Activated CD8-positive, alpha-beta memory T cell treated with anti-CD3 and anti-CD28 coated beads, Interleukin-2, amount 50 U/mL, for 24 hours (primary cell): ENCODE data around the gene DIO3.
"Not testable (repeated sequence)": the region's sequence is repeated elsewhere in the genome, so short reads cannot be mapped to it uniquely, and the experiment has no call there.

Source experiments
- DNase-seq: peaks from one replicate; pipeline ENCODE4 v3.0.0-alpha.2; 2020; ENCODE audit errors: extremely low read depth

Gene DIO3

DNA sequence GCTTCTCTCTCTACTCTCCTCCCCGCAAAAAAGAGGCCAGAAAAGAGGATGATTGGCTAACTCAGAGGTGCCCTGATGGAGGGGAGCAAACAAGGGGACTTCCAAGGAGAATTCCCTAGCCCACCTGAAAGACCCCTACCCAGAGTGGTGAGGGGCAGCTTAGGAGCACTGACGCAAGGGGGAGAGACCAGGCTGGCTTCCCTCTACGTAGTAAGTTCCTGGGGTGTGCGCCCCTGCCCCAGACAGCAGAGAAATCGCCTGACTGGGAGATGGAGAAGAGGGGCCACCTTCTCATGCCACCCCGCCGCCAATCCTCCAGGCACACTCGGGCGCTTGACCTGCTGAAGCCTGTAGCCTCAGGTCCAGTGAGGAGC lies 2.1 kb upstream of the DIO3 start:
- DNase-seq = no peak

DNA sequence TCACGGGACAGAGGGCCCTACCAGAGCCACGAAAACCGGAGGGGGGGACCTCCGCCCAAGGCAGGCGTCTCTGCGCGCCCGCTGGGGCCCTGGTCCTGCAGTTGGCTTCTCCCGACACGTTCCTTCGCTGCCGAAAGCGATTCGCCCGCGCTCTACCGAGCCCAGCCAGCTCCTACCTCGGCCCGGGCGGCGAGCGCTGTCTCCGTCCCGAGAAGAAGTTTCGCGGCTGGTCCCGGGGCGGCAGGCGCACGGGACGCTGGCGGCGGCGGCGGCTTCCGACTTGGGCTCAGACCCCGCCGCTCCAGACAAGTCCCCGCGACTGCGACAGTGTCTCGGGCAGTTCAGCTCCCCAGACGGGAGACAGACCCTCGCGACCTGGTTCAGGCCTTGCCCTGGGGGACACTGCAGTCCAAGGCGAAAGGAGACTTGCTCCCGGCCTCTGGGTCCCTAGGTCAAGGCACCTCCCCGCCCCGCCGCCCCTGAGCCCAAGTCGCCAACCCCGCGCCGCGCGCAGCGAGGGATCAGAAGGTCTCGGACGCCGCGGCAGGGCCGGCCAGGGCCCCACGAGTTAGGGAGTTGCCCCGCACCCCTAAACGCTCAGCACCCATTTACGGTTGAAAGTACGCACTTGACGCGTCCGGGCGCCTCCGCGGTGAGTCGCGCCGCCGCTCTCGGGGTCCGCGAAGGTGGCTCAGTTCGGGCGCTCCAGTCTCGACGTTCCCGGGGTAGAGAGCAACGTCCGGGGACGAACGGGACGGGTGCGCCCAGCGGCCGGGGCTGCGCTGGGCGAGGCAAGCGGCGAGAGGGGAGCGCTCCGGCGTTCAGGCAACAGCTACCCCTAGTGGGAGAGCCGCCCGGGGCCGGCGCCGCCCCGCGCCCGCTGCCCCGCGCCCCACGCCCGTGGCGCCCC lies 1.4 kb upstream of the DIO3 start:
- no peak for DNase-seq

DNA sequence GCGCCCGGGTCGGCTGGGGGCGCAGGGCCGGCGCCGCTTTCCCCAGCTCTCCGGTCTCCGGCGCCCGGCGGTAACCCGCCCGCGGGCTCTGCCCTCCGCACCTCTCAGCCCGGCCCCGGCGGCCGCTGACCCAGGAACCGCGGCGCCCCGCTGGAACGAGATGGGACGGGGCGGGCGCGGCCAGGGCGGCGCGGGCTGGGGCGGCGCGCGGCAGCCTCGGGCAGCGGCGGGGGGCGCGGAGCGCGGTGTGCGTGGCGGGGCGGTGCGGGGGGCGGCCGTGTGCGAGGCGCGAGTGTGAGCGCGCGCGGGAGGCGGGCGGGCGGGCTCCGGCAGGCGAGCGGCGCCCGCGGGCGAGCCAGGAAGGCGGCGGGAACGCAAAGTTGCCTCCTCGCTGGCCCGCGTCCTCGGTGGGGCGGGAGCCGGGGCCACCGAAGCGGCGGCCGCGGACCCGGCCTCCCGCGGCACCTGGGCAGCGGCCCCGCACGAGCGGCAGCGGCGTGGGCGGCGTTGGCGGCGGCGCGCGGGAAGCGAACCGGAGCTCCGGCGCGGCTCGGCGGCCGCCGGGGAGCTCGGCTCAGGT lies 671 bp upstream of the DIO3 start:
- no peak for DNase-seq

DNA sequence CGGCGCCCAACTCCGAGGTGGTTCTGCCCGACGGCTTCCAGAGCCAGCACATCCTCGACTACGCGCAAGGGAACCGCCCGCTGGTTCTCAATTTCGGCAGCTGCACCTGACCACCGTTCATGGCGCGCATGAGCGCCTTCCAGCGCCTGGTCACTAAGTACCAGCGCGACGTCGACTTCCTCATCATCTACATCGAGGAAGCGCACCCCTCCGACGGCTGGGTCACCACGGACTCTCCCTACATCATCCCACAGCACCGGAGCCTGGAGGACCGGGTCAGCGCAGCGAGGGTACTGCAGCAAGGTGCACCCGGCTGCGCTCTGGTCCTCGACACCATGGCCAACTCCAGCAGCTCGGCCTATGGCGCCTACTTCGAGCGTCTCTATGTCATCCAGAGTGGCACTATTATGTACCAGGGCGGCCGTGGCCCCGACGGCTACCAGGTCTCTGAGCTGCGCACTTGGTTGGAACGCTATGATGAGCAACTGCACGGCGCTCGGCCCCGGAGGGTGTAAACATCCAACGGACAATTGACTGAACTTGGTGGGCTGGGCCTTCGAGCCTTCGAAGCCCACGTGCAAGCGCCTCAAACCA lies 699 bp downstream of the DIO3 start:
- DNase-seq = no peak

DNA sequence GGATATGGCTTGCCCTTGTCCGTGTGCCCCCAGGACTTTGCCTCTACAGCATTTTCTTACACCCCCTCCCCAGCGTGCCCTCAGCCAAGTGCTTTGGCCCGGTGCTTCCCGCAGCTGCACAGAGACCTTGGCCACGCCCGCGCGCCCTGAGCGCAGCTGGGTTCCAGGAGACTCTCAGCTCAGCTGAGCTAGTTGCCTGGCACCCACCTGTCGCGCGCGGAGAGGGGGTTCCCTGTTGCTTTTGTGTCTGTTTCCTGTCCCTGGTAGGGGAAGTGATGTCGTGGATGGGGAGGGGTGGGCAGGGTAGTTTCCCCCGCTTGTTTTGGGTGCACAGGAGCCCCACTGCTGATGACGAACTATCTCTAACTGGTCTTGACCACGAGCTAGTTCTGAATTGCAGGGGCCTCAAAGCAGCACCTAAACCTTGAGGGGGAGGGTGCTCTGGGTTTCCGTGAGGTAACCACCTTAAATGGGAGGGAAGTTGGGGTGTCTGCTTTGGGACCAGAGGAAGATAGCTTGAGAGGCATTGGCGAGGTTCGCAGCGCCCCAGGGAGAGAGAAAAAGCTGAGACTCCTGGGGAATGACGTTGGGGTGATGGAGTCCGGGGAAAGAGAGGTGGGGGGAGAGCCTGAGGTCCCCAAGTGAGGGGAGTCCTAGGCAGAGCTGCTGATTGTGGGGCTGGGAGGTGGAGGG lies 1.5 kb downstream of the DIO3 start:
- no peak for DNase-seq

DNA sequence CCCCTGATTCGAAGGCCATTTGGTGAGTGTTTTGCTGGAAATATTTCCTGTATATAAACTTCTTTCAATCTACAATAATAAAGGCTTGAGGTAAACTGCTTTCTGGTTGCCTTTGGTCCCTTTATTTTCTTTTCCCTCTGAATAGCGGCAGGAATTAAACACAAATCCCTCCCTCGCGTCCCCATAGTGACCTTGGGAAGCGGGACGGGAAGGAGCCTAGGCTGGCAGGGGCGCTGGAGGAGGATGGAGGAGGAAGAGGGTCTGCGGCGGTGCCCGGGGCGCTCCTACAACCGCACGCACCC lies 2.0 kb downstream of the DIO3 start:
- DNase-seq = no peak

DNA sequence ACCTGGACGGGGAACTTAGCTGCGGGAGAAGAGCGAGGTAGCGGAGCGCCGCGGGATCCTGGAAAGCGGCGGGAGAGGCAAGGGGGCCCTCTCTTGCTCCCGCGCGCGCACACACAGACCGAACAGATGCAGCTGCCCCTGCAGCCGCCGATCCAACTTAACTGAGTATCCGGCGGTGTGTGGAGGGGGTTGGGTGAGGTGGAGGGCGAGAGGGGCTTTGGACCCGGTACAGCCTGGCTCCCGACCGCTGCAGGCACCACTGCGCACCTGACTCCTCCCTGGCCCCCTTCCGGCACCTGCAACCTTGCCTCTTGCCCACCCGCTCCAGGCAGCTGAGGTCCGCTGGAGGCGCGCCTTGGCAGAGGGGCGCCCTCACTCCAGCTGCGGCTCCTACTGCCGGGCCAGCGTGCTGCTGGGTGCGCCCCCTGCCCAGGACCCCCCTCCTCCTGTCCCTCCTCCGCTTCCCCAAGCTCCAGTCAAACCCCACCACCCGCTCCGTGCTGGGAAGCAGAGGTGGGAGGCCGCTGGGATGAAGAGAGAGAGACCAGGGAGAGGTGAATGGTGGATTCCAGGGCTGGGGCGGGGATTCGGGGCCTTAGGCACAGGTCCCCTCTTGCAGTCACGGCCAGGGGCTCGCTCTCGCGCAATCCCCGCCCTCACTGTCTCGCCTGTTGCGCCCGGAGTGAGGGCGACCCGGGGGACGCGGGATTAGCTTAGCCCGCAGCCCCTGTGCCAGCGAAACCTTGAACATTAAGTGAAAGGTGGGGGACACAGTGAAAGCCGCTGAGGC lies 2.6 kb downstream of the DIO3 start:
- DNase-seq = no peak

DNA sequence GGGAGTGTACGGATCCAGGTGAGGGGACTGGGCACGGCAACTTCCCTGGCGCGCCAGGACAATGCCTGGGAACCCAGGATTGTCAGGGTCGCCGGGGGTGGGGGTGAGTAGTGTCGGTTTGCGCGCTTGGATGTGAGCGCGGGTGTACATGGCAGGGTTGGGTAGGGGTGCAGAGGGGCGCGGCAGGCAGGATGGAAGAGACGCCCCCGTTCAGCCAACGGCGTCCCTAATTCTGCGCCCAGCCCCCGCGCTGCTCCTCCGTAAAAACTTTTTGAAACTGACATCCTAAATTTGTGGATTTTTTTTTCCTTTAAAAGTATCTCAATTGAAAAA lies 3.1 kb downstream of the DIO3 start:
- DNase-seq = no peak

DNA sequence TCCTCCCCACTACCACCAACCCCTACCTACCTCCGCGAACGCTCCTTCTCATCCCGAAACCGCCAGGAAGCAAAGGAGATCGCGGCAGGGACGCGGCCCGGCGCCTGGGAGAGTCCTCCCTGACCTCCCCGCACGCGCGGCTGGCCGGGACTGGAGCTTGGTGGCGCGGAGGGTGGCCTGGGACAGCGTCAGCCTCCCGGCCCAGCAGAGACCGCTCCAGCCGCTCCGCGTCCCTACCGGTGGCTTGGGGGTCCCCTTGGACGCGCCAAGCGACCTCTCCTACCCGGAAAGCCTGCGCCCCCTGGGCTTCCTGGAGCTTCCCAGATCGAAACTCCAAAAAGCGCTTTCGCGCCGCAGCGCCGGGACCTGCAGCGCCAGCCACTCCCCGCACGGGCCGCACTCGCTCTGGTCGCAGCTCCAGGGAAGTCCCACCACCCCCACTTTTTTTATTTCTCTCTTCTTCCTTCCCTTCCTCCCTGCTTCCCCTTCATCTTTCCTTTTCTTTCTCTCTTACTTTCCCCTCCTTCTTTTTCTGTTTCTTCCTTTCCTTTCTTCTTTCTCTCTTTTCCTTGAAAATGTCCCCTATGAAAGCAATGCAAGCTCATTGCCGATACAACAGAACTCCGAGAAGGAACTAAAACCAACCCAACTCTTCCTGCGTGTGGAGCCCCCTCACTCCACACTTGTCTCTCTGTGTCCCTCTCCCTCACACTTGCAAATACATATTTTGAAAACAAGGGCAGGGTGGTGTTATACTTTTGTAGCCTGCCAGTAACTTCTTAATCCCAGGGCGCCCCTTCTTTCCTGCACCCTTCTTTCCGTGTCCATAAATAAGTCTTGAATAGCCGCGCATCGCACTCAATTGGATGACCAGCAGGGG lies 3.8 kb downstream of the DIO3 start:
- no peak for DNase-seq

DNA sequence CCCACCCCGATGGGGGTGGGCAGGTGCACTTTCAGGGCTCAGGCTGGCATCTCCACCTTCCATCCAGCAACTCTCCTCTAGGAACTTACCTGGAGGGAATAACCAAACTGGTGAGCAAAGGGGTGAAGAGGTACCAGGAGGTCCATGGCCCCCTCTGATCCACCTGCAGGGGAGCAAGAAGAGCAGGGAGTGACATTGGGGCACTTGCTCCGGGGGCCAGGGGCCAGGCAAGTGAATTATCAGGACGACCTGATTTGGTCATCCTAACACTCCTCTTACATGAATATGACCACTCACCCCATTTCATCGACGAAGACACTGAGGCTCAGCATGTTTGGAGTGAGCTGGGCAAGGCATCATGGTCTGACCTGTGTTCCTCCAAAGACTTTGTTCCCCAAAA lies 6.0 kb downstream of the DIO3 start:
- no peak for DNase-seq

DNA sequence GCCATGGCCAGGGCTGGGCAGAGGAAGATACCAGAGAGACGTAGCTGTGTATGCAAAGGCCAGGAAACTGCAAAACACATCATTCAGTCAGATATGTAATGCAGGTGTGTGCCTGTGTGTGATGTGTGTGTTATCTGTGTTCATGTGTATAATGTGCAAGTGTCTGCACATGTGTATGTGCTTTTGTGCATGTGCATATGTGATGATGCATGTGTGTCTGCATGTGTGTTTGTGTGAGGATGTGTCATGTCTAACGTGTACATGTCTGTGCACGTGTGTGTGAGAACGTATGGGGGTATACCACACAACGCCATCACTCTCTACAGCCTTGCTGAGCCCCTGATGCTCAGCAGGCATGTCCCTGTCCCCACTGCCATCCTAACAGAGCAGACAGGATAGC lies 9.7 kb downstream of the DIO3 start:
- DNase-seq = no peak

DNA sequence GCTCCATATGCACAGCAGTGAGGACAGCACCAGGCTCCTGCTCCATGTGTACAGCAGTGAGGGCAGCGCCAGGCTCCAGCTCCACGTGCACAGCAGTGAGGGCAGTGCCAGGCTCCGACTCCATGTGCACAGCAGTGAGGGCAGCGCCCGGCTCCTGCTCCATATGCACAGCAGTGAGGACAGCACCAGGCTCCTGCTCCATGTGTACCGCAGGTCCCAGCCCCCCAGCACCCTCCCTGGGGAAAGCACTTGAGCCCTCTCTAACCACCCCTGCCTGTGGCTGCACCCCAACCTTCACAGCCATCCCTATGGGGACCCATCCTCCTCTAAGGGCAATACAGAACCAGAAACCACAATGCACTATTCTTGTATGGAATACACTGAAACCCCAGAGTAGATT lies 11.2 kb downstream of the DIO3 start:
- DNase-seq = not testable (repeated sequence)

DNA sequence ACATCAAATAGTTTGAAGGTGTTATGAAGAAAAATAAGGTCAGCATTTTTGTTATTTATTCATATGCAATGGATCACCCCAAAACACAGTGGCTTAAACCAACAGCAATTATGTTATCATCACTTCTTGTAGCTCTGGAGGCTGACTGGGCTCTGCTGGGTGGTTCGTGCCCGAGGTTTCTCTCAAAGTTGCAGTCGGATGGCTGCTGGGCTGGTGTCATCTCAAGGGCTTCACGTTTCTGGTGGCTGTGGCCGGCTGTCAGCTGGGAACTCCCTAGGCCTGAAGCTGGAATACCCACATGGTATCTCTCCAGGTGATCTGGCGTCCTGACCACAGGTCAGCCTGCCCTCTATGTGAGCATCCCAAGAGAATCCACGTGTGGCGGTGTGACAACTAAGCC lies 12.0 kb downstream of the DIO3 start:
- DNase-seq = no peak

DNA sequence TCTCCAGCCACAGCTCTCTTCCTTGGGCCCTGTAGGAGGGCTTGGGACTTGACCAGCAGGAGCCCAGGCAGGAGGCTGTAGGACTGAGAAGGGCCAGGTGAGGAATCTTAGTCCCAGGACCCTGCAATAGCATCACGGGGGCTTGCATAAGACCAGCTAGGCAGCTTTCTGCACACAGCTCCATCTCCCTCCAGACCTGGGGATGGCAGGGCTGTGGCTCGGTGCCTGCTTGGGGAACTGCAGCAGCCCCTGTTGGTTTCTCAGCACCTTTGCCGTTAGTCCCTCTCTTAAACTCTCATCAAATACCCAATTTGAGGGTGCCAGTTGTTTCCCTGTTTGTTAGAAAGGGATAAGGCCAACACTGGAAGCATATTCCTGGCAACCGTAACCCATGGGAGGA lies 14.3 kb downstream of the DIO3 start:
- no peak for DNase-seq

DNA sequence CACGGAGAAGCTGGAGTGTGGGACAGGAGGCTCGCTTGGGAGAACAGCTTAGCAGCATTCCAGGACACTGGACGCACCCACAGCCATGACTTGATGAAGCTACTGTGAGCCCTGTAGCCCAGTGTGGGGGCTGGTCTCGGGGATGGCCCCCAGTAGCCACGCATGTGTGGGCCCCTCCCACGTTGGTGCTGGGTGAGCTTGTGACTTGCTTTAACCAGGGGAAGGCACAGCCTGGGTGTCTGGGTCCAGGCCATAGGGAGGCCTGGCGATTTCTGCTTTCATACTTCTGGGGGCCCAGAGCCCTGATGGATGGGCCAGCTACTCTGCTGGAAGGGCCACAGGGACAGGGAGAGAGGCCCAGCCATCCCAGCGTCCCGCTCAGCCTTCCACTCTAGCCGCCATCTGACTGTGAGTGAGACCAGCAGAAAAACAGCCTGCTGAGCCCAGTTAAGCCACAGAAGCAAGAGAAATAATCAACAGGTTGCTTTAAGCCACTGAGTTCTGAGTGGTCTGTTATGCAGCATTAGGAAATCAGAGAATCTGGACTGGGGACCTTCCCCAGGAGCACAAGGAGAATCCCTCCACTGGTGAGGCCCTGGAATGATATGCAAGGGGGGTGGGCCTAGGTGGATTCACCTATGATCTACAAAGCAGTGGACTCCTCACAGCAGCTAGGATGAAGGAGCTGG lies 16.1 kb downstream of the DIO3 start:
- no peak for DNase-seq

DNA sequence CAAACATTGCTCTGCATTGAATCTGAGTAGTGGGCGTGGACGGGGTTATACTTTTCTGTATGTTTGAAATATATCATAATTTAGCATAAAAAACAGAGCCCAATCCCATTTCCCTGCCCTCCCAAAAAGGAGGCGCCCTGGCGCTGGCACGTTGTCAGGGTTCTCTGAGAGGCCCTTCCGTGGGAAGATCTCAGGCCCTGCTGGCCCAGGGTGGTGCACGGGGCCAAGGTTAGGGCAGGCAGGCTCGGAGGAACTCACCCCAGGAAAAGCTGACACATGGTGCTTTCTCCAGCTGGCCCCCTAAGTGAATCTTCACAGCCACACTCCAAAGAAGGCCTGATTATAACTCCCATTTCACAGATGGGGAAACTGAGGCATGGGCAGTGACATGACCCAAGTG lies 17.2 kb downstream of the DIO3 start:
- DNase-seq = no peak

DNA sequence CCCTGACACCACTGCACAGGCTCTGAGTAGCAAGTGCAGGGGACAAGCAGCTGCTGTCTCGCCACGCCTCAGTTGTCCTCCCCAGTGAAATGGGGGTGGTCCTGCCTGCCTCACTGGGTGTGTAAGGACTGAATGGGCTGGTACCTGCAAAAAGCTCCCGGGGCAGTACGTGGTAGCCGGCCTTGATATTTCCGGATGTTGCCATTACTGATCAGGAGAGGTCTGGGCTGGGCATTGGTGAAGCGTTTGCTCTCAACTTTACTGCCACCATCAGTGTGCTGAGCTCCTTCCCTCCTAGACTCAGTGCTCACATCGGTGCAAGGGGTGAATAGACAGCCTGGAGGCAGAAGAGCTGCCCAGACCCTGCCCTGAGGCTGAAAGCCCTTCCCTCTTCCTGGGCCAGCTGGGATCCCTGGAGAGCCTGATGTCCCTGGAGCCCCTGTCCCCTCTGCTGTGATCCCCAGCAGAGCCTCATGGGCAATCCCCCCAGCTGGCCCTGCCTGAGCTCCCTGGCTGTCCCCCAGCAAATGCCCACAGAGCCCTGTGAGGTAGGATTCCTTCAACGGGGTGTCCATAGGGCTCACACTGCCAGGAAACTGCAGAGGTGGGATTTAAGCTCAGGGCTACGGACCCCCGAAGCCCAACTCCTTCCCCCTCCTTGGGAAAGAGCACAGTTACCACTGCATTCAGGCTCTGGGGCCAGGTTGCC lies 18.2 kb downstream of the DIO3 start:
- no peak for DNase-seq

DNA sequence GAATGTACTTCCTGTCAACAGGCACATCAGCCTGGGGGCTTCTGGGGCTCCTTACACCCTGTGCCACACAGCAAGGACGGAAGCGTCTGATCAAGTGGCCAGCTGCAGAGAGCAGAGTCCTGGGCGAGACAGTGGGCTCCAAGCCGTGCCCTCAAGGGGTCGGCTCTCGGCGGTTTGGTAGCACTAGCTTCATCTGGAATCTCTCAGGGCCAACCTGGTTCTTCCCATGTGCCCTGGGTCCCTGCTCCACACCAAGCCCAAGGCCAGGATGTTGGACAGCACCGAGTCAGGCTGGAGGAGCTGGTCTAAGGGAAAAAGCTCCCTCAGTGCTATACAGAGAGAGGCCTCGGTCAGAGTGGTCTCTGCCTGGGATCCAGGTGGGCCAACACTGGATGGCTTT lies 20.5 kb downstream of the DIO3 start:
- no peak for DNase-seq

DNA sequence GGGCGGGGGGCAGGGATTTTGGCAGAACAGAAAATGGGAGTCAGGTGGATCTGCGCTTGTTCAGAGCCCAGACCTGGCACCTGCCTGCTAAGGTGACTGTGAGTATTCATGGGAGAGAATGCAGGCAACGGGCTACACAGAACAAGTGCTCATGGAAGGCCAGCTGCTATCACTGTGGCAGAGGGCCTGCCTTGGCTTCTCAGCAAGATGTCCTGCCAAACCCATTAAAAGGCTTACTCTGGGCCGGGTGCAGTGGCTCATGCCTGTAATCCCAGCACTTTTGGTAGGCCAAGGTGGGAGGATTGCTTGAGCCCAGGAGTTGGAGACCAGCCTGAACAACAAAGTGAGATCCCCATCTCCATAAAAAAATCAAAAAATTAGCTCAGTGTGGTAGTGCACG lies 21.0 kb downstream of the DIO3 start:
- no peak for DNase-seq
